K562 (cell line): Measurements from ENCODE around the gene MBNL1. TPM values are rescaled to one million over a fixed set of nuclear protein-coding genes. Genes with fewer than 3 reads are reported as not detected.

Experiments
- CAMTA2 ChIP-seq: fragments of 250-450 bp; sonication (Bioruptor Pico); conservative IDR thresholded peaks from 2 replicates; pipeline ENCODE4 v1.5.1; 2022
- NFE2 ChIP-seq: IDR thresholded peaks from 2 replicates; pipeline ENCODE4 v1.6.1; 2014; ENCODE audit warnings: antibody characterized with exemption, low read depth
- POLR2A ChIP-seq: fragments of 450-650 bp; conservative IDR thresholded peaks from 2 replicates; pipeline ENCODE4 v1.6.1; 2016
- ZHX1 ChIP-seq: fragments of 150-350 bp; conservative IDR thresholded peaks from 2 replicates; pipeline ENCODE4 v1.6.1; 2014; ENCODE audit warnings: low read length
- polyA plus RNA-seq, 8 experiments: library from polyadenylated mRNA; depleted of rRNA in 4 of 8; stranded (reverse) in 5 of 8; unstranded in 3 of 8; fragments of >200 nt; fragmentation: Nextera tagmentation in 2 of 8; fragmentation: Illumina TruSeq in 1 of 8; extraction: Ambion mirVana in 2 of 8; extraction: Trizol in 1 of 8; gene quantifications; 2 replicates each; pipeline versions ENCODE4 v1.2.1 to v1.2.3, GENCODE V29; 2011 to 2014; ENCODE audit warnings: inconsistent platforms in 1 of 8, missing spikeins in 1 of 8
- total RNA-seq, 7 experiments: library from RNA; depleted of rRNA in 6 of 7; stranded (reverse); fragments of >200 nt in 6 of 7; fragmentation: Illumina TruSeq in 2 of 7; extraction: Trizol in 2 of 7; gene quantifications; 2 replicates each; pipeline versions ENCODE4 v1.2.1 to v1.2.3, GENCODE V29; 2011 to 2021; ENCODE audit warnings: low replicate concordance in 1 of 7
- TF ChIP-seq, protein P1 (sequence below): fragments of 450-650 bp; IDR thresholded peaks from 2 replicates; pipeline ENCODE4 v1.6.1; 2016; ENCODE audit warnings: low read depth

MBNL1 gene
- total and polyA plus RNA-seq, 9 of the 15 experiments (the other 6 are each of a cell fraction or from before 2014, with no cell fraction given) = 70.3 to 243 (median 220) TPM

DNA sequence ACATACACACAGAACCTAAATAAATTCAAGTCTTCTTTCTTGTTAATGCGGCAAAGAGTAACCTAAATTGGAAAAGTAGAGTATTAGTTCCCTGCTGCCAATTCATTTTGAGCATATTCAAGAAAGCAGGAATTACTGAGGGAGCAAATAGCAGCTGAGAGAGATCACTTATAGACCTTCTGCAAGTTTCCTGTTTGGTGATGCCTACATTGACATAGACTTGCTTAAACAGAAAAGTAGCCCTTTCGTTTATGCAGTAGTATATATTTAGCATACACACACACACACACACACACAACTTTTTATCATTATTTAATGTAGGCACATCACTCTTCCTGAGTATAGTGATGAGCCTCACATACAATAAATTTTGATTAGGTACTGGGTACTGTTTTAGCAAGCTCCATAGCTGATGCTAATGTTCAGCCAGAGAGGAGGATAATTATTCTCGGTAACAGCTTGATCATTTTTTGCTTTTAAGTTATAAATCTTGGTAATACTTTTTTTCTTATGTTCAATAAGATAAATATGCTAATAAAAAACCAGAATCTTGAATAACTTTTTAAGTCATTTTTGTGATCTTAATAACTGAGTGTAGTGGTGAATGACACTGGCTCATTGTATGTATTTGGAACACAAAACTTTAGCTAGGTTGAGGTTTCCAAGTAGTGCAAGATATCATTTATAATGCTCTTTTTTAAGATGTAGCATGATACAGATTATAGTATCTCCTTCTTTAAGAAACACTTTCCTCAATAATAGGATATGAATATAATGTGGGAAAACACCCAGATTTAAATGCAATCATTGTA lies 174.7 kb downstream of the MBNL1 start (continued):
- no peak for TF ChIP-seq POLR2A
- no peak for TF ChIP-seq ZHX1
- TF ChIP-seq, protein P1, sequence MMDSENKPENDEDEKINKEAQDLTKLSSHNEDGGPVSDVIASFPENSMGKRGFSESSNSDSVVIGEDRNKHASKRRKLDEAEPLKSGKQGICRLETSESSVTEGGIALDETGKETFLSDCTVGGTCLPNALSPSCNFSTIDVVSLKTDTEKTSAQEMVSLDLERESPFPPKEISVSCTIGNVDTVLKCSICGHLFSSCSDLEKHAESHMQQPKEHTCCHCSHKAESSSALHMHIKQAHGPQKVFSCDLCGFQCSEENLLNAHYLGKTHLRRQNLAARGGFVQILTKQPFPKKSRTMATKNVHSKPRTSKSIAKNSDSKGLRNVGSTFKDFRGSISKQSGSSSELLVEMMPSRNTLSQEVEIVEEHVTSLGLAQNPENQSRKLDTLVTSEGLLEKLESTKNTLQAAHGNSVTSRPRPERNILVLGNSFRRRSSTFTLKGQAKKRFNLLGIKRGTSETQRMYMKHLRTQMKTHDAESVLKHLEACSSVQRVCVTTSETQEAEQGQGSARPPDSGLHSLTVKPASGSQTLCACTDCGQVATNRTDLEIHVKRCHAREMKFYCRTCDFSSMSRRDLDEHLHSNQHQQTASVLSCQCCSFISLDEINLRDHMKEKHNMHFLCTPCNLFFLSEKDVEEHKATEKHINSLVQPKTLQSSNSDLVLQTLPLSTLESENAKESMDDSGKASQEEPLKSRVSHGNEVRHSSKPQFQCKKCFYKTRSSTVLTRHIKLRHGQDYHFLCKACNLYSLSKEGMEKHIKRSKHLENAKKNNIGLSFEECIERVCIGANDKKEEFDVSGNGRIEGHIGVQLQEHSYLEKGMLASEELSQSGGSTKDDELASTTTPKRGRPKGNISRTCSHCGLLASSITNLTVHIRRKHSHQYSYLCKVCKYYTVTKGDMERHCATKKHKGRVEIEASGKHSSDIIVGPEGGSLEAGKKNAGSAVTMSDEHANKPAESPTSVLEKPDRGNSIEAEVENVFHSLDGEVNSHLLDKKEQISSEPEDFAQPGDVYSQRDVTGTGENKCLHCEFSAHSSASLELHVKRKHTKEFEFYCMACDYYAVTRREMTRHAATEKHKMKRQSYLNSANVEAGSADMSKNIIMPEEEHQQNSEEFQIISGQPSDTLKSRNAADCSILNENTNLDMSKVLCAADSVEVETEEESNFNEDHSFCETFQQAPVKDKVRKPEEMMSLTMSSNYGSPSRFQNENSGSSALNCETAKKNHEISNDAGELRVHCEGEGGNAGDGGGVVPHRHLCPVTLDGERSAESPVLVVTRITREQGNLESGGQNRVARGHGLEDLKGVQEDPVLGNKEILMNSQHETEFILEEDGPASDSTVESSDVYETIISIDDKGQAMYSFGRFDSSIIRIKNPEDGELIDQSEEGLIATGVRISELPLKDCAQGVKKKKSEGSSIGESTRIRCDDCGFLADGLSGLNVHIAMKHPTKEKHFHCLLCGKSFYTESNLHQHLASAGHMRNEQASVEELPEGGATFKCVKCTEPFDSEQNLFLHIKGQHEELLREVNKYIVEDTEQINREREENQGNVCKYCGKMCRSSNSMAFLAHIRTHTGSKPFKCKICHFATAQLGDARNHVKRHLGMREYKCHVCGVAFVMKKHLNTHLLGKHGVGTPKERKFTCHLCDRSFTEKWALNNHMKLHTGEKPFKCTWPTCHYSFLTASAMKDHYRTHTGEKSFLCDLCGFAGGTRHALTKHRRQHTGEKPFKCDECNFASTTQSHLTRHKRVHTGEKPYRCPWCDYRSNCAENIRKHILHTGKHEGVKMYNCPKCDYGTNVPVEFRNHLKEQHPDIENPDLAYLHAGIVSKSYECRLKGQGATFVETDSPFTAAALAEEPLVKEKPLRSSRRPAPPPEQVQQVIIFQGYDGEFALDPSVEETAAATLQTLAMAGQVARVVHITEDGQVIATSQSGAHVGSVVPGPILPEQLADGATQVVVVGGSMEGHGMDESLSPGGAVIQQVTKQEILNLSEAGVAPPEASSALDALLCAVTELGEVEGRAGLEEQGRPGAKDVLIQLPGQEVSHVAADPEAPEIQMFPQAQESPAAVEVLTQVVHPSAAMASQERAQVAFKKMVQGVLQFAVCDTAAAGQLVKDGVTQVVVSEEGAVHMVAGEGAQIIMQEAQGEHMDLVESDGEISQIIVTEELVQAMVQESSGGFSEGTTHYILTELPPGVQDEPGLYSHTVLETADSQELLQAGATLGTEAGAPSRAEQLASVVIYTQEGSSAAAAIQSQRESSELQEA = no peak
- no peak for TF ChIP-seq NFE2
- TF ChIP-seq CAMTA2 (CRISPR knock-in tag) = no peak
